ENCODE measurements around the gene ZFP69. TPM values are rescaled to one million over a fixed set of nuclear protein-coding genes. Genes with fewer than 3 reads are reported as not detected.
"Not testable (repeated sequence)": the region's sequence is repeated elsewhere in the genome, so short reads cannot be mapped to it uniquely, and the experiment has no call there.

Gene ZFP69
- total and polyA plus RNA-seq, 9 donors = 1.9 to 5.4 (median 3.6) TPM

- Histone ChIP-seq H3K4me1 (ENCODE audit: insufficient read depth) (no peaks in the 10 kb centered on the region), H3K27ac (no peak overlapping the region), H3K4me3 (no peak overlapping the region), H3K36me3 (no peaks in the 10 kb centered on the region), H3K9me3 (peaks cover 3 to 21% of the 10 kb centered on the region in 2 donors), H3K27me3 (no peaks in the 10 kb centered on the region)
- intact Hi-C loops (cut with DNase I) = no loop called here
- WGBS, 3 donors = 97 to 98% (median 98%) methylated on average over 4 of the region's 4 CpGs
- no peak for DNase-seq
- TF ChIP-seq CTCF (IDR thresholded peaks at IDR 0.05) = no peak
- TF ChIP-seq EP300 (IDR thresholded peaks at IDR 0.05) = no peak
- no peak for TF ChIP-seq POLR2A (IDR thresholded peaks at IDR 0.05)
Measured at GRCh38 chr1:40495315-40495903, 18.3 kb downstream of the ZFP69 start.

- H3K36me3 ChIP-seq; H3K4me3 ChIP-seq; intact Hi-C loops (cut with DNase I); H3K27me3 ChIP-seq; DNase-seq; H3K27ac ChIP-seq; H3K4me1 ChIP-seq (ENCODE audit: insufficient read depth): not testable (repeated sequence)
- H3K9me3 ChIP-seq = peaks cover 0 to 14% of the 10 kb centered on the region in 2 donors
- WGBS, 3 donors = 97 to 99% (median 98%) methylated on average over 4 of the region's 4 CpGs
Measured at GRCh38 chr1:40502651-40503050, 25.6 kb downstream of the ZFP69 start.

GRCh38 chr1:40507973-40508372, 30.9 kb downstream of the ZFP69 start:
- no peak for DNase-seq
- Histone ChIP-seq H3K27ac (peak overlapping the region in 1 of 2 donors; percentile 35), H3K36me3 (no peaks in the 10 kb centered on the region)

GRCh38 chr1:40508375-40509341, 31.6 kb downstream of the ZFP69 start, which contains the start of gene EXO5:
TSS of gene EXO5 (plus strand) at chr1:40508767. CDS start at chr1:40514545, 5,778 bp downstream.
- H3K4me3 ChIP-seq = peak within 1 kb of the TSS; percentile 55
- intact Hi-C loops (cut with DNase I) = no loop called here
- no peaks in the 10 kb centered on the region for H3K36me3 ChIP-seq
- H3K9me3 ChIP-seq = peaks cover 0 to 4% of the 10 kb centered on the region in 2 donors
- TF ChIP-seq POLR2A (IDR thresholded peaks at IDR 0.05) (no peak), CTCF (IDR thresholded peaks at IDR 0.05) (no peak), EP300 (IDR thresholded peaks at IDR 0.05) (no peak)
- peaks cover 3% of the 10 kb centered on the region for H3K4me1 ChIP-seq (ENCODE audit: insufficient read depth)
- peak within 1 kb of the TSS; percentile 23 to 35 for H3K27ac ChIP-seq
- DNase-seq = peak; percentile 61 to 82 (median 73)
- H3K27me3 ChIP-seq = no peaks in the 10 kb centered on the region
- WGBS, 3 donors = 1% methylated on average over 63 to 76 of the region's 76 CpGs

More at GRCh38 chr1:40507973-40508372, 30.9 kb downstream of the ZFP69 start:
- Histone ChIP-seq H3K9me3 (peaks cover 0 to 4% of the 10 kb centered on the region in 2 donors), H3K4me3 (peak overlapping the region; percentile 55), H3K27me3 (no peaks in the 10 kb centered on the region), H3K4me1 (ENCODE audit: insufficient read depth) (peaks cover 3% of the 10 kb centered on the region)
- TF ChIP-seq EP300 (IDR thresholded peaks at IDR 0.05) (no peak), POLR2A (IDR thresholded peaks at IDR 0.05) (no peak), CTCF (IDR thresholded peaks at IDR 0.05) (no peak)
- intact Hi-C loops (cut with DNase I) = no loop called here
- WGBS, 3 donors = 62 to 66% (median 63%) methylated on average over 6 of the region's 6 CpGs
